Tibial nerve (tissue), 4 donors: ENCODE data around the gene HEXIM2. TPM values are rescaled to one million over a fixed set of nuclear protein-coding genes. Genes with fewer than 3 reads are reported as not detected.

ENCODE experiments used
- DNase-seq, 2 donors: peaks; one replicate each; pipeline ENCODE4 v3.0.0-alpha.2; 2019; ENCODE audit warnings: low spot score in 2 of 2
- H3K27ac ChIP-seq, 4 donors: fragments of 200-600 bp; sonication (generic) in 3 of 4; one replicate each; pipeline ENCODE4 v1.5.1; 2017 to 2019; ENCODE audit warnings: mild to moderate bottlenecking in 1 of 4
- H3K27me3 ChIP-seq, 2 donors: fragments of 200-600 bp; sonication (generic) in 1 of 2; one replicate each; pipeline versions ENCODE4 v1.5.1 to v1.6.0; 2017 to 2019
- H3K36me3 ChIP-seq, 3 donors: fragments of 200-600 bp; sonication (generic); one replicate each; pipeline ENCODE4 v1.5.1; 2018 to 2019
- H3K4me1 ChIP-seq, 4 donors: fragments of 200-600 bp; sonication (generic) in 3 of 4; one replicate each; pipeline ENCODE4 v1.5.1; 2017 to 2019
- H3K4me3 ChIP-seq, 4 donors: fragments of 200-600 bp; sonication (generic) in 3 of 4; one replicate each; pipeline ENCODE4 v1.5.1; 2017 to 2019; ENCODE audit warnings: mild to moderate bottlenecking in 1 of 4, moderate library complexity in 1 of 4
- H3K9me3 ChIP-seq, 4 donors: fragments of 200-600 bp; sonication (generic) in 3 of 4; one replicate each; pipeline ENCODE4 v1.5.1; 2017 to 2019
- CTCF ChIP-seq, 5 experiments: fragments of 200-600 bp in 3 of 5; fragments of 450-650 bp in 2 of 5; sonication (generic) in 3 of 5; IDR thresholded peaks; one replicate each; pipeline ENCODE4 v1.5.1; 2016 to 2019; ENCODE audit warnings: antibody characterized with exemption in 5 of 5, mild to moderate bottlenecking in 3 of 5, moderate library complexity in 2 of 5
- EP300 ChIP-seq, 2 donors: sonication (generic); formaldehyde crosslinking; IDR thresholded peaks; one replicate each; pipeline ENCODE4 v1.6.1; 2017; ENCODE audit warnings: antibody characterized with exemption in 2 of 2, mild to moderate bottlenecking in 1 of 2
- POLR2A ChIP-seq, 2 donors: fragments of 450-650 bp; IDR thresholded peaks; one replicate each; pipeline ENCODE4 v1.6.1; 2017; ENCODE audit warnings: antibody characterized with exemption in 2 of 2, mild to moderate bottlenecking in 2 of 2, moderate library complexity in 2 of 2
- WGBS, 2 donors: methylation state at CpG; one replicate each; pipeline ENCODE4 v1.1.5; 2018; 5-methylcytosine and 5-hydroxymethylcytosine counted together
- total RNA-seq, 4 donors: library from RNA; depleted of rRNA; stranded (reverse); fragments of >200 nt; gene quantifications; one replicate each; pipeline ENCODE4 v1.1.0, GENCODE V29; 2016

HEXIM2 gene
- total RNA-seq, 4 donors from 2014 or later = 6.6 to 17.5 (median 11.7) TPM

- Histone ChIP-seq H3K9me3 (no peaks in the 10 kb centered on the region), H3K27me3 (no peaks in the 10 kb centered on the region), H3K27ac (no peak overlapping the region), H3K4me1 (no peaks in the 10 kb centered on the region), H3K4me3 (no peak overlapping the region), H3K36me3 (no peaks in the 10 kb centered on the region)
- DNase-seq = no peak
- 65 to 84% methylated on average over 2 of the region's 2 CpGs for WGBS, 2 donors
- no peak for TF ChIP-seq CTCF (IDR thresholded peaks at IDR 0.05)
- no peak for TF ChIP-seq EP300 (IDR thresholded peaks at IDR 0.05)
- TF ChIP-seq POLR2A (IDR thresholded peaks at IDR 0.05) = no peak
Measured at GRCh38 chr17:45189009-45189408, 27.3 kb downstream of the HEXIM2 start.

DNA sequence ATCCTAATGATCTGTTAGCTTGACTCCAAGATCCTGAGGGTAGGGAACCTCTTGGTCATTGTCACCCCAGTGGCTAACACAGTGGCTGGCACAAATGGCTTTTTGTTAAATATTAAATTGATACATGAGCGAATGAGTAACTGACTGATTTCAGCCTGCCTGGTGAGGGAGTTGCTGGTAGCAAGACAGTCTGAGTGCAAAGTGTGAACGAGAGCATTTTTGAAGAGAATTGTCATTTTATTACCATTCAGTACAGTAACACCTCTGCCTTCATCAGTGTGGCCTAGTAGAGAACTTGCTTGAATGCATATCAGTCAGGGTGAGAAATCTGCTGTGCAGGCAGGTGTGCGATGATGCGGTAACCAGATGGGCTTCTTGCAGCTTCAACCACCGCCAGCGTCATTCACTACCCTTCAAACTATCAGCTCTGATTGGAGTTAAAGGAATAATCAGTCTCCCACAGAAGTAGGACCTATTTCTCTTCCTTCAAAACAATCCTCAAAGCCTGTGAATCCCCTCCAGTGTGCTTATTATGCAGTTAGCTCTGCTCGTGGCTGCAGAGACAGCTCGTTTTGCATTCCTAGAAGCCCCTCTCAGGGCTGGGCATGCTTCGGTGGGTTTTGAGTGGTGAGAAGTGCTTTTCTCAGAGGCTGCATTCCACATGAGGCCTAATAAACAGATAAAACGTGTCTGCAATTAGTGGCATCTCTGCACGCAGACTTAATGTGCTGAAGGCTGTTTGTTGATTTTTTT is 29.0 kb downstream of the HEXIM2 start:
- TF ChIP-seq CTCF (IDR thresholded peaks at IDR 0.05) (no peak), EP300 (IDR thresholded peaks at IDR 0.05) (no peak), POLR2A (IDR thresholded peaks at IDR 0.05) (no peak)
- WGBS, 2 donors = 68 to 75% methylated on average over 11 of the region's 11 CpGs
- Histone ChIP-seq H3K27me3 (no peaks in the 10 kb centered on the region), H3K4me3 (no peak overlapping the region), H3K36me3 (no peaks in the 10 kb centered on the region), H3K27ac (no peak overlapping the region), H3K9me3 (no peaks in the 10 kb centered on the region), H3K4me1 (no peaks in the 10 kb centered on the region)
- no peak for DNase-seq

DNA sequence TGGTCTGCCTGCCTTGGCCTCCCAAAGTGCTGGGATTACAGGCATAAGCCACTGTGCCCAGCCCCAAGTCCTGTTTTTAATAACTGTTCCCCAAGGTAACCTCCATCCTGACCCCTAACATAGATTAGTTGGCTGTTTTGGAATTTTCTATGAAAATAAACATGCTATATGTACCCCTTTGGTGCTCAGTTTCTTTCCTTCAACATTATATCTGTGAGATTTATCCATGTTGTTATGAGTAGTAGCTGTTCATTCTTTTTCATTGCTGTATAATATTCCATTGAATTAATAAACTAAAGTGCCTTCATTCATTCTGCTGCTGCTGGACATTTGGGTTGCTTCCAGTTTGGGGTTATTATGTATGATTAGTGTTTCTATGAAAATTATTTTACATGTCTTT is 33.7 kb downstream of the HEXIM2 start:
- TF ChIP-seq CTCF (IDR thresholded peaks at IDR 0.05) (no peak), POLR2A (IDR thresholded peaks at IDR 0.05) (no peak), EP300 (IDR thresholded peaks at IDR 0.05) (no peak)
- H3K4me1 ChIP-seq = peaks cover 0 to 32% (median 13%) of the 10 kb centered on the region in 4 donors
- H3K9me3 ChIP-seq = no peaks in the 10 kb centered on the region
- H3K27me3 ChIP-seq = no peaks in the 10 kb centered on the region
- no peak for DNase-seq
- H3K27ac ChIP-seq = no peak overlapping the region
- no peak overlapping the region for H3K4me3 ChIP-seq
- no peaks in the 10 kb centered on the region for H3K36me3 ChIP-seq

DNA sequence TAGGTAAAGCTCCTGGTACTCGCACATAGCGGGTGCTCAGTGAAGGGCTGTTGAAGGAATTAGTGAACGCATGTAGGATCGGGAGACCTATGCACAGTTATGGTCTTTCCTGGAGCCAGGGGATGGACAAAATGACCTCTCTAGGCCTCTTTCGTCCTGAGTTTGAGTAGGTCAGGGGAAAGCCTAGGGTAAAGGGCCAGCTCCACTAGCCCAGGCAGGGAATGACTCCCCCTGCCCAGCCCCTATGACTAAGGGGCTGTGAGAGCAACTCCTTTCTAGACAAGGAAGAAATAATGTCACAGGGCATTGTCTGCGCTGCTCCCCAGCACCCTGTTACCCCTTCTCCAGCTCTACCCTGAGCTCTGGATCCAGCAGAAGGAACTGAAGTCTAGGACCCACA is 35.4 kb downstream of the HEXIM2 start:
- no peaks in the 10 kb centered on the region for H3K36me3 ChIP-seq
- 63 to 72% methylated on average over 6 of the region's 6 CpGs for WGBS, 2 donors
- no peak for DNase-seq
- no peaks in the 10 kb centered on the region for H3K9me3 ChIP-seq
- peaks cover 0 to 40% (median 20%) of the 10 kb centered on the region in 4 donors for H3K4me1 ChIP-seq
- H3K27me3 ChIP-seq = no peaks in the 10 kb centered on the region
- peak overlapping the region; percentile 55 to 92 (median 72) for H3K27ac ChIP-seq
- no peak overlapping the region for H3K4me3 ChIP-seq
- TF ChIP-seq POLR2A (IDR thresholded peaks at IDR 0.05) = no peak

GRCh38 chr17:45197555-45198334 is 36.1 kb downstream of the HEXIM2 start:
- Histone ChIP-seq H3K27me3 (no peaks in the 10 kb centered on the region), H3K9me3 (no peaks in the 10 kb centered on the region), H3K4me3 (no peak overlapping the region), H3K4me1 (peaks cover 0 to 43% (median 20%) of the 10 kb centered on the region in 4 donors), H3K27ac (peak overlapping the region; percentile 55 to 92 (median 72)), H3K36me3 (no peaks in the 10 kb centered on the region)
- DNase-seq = peak; percentile 80 to 84
- WGBS, 2 donors = 0 to 1% methylated on average over 10 to 16 of the region's 16 CpGs
- TF ChIP-seq POLR2A (IDR thresholded peaks at IDR 0.05) (no peak), EP300 (IDR thresholded peaks at IDR 0.05) (peak in 1 of 2 donors; percentile 74), CTCF (IDR thresholded peaks at IDR 0.05) (peak; percentile 97 to 99 (median 99))
